ENCODE results near the gene FSHR.

- TF ChIP-seq EZH2 (IDR thresholded peaks at IDR 0.05), result no peak
- TF ChIP-seq POLR2AphosphoS5 (IDR thresholded peaks at IDR 0.05; ENCODE audit: borderline replicate concordance, low read depth, low read length), result no peak
These were observed 10.4 kb upstream of the FSHR start for GRCh38 chr2:49164729-49165128.

Measured in SK-N-MC (cell line).